ENCODE measurements around the gene SHQ1. TPM values are rescaled to one million over a fixed set of nuclear protein-coding genes. Genes with fewer than 3 reads are reported as not detected.

The SHQ1 gene
- total and polyA plus RNA-seq, 2 of the 4 experiments (the other 2 are of a cell fraction), result 10.4 to 19.4 TPM

GRCh38 chr3:72768481-72768880 is 79.8 kb downstream of the SHQ1 start:
- Histone ChIP-seq H3K4me1 (ENCODE audit: control insufficient read depth, insufficient read depth, low read length) (no peaks in the 10 kb centered on the region), H4K5ac (ENCODE audit: low read depth, low read length) (no peak overlapping the region), H3K14ac (replicated peaks; ENCODE audit: low read depth, low read length) (no peak overlapping the region), H2BK5ac (ENCODE audit: low read depth, low read length, poor library complexity, severe bottlenecking) (no peak overlapping the region), H3K4ac (ENCODE audit: low read depth, low read length) (no peak overlapping the region), H3K27ac (ENCODE audit: insufficient read depth, low read length) (no peak overlapping the region), H3K4me3 (ENCODE audit: insufficient read depth, low read depth, low read length) (no peak overlapping the region), H2BK20ac (ENCODE audit: low read depth, low read length) (no peak overlapping the region), H3K9ac (ENCODE audit: low read depth, low read length) (no peak overlapping the region), H3K27me3 (ENCODE audit: control insufficient read depth, insufficient read depth, low read length) (no peaks in the 10 kb centered on the region), H4K20me1 (ENCODE audit: insufficient read depth, low read length) (no peaks in the 10 kb centered on the region), H3K9me3 (ENCODE audit: control insufficient read depth, insufficient read depth, low read length) (no peaks in the 10 kb centered on the region), H2BK120ac (ENCODE audit: low read depth, low read length) (no peak overlapping the region), H3K56ac (ENCODE audit: extremely low read depth, insufficient read depth, low read length) (no peak overlapping the region), H3K23ac (ENCODE audit: low read depth, low read length) (no peak overlapping the region), H4K8ac (ENCODE audit: low read depth in 2 of 2, low read length in 2 of 2) (no peak overlapping the region), H2BK15ac (ENCODE audit: low read depth, low read length) (no peak overlapping the region), H2AK5ac (ENCODE audit: low read depth, low read length) (no peak overlapping the region), H2AK9ac (replicated peaks; ENCODE audit: low read depth, low read length, poor library complexity) (no peak overlapping the region), H3K9me1 (ENCODE audit: insufficient read depth, low read length) (no peaks in the 10 kb centered on the region; the same call in 1 of the 2 replicates), H3K18ac (ENCODE audit: low read depth, low read length) (no peak overlapping the region), H4K91ac (ENCODE audit: insufficient read depth, low read depth, low read length) (no peak overlapping the region), H3K79me1 (ENCODE audit: low read depth in 1 of 2, low read length in 2 of 2) (no peaks in the 10 kb centered on the region; a peak in 1 of 4 replicates), H3K4me2 (ENCODE audit: low read depth, low read length) (no peak overlapping the region), H3K36me3 (ENCODE audit: control insufficient read depth, insufficient read depth, low read length) (peaks cover 2% of the 10 kb centered on the region; the same call in 1 of the 2 replicates), H2AFZ (replicated peaks; ENCODE audit: low read length, poor library complexity) (no peak overlapping the region)
- dilution Hi-C loops (cut with HindIII; ENCODE audit: low sequenced_read_pairs, unreplicated experiment), result no loop called here
- CTCF ChIA-PET, result no interaction called here
- POLR2A ChIA-PET (ENCODE audit: unreplicated experiment), result interaction anchor here (0.6 kb wide), 1 partner anchor 38 kb away, joined by 3 read pairs; no protein-coding TSS in a partner anchor
- 71% methylated on average over 2 of the region's 6 CpGs; no CpG with 5 or more reads in 1 of the 2 experiments for WGBS, 2 experiments (ENCODE audit: extremely low coverage in 2 of 2, insufficient read length in 1 of 2)
- intact Hi-C loops (cut with micrococcal nuclease), result loop anchor here (10.0 kb wide), 1 partner anchor 466 kb away; no protein-coding TSS in a partner anchor
- BruUV-seq (replicated peaks), result no TSS peak
- TF ChIP-seq POLR2A (IDR thresholded peaks at IDR 0.05; ENCODE audit: low read depth, low read length), result no peak
- no peak for TF ChIP-seq MXI1 (IDR thresholded peaks at IDR 0.05; ENCODE audit: borderline replicate concordance, low read depth, low read length)
- no peak for TF ChIP-seq MAFK (IDR thresholded peaks at IDR 0.05; ENCODE audit: low read depth, low read length)
- in situ Hi-C loops (cut with MboI; ENCODE audit: low sequenced_read_pairs), result no loop called here
- no peak; the same call in 1 of the 2 replicates for ATAC-seq (ENCODE audit: low read depth)
- no peak for DNase-seq
